GM21619 (cell line): ENCODE results near the gene NXPH4.
A peak's percentile ranks its signal among the peaks of the same experiment; 100 is the strongest.

Experiments used
- ATAC-seq: cut with Tn5 transposase; IDR thresholded peaks from one replicate; pipeline ENCODE4 v1.9.1; 2021; ENCODE audit not compliant: unreplicated experiment

NXPH4 gene

DNA sequence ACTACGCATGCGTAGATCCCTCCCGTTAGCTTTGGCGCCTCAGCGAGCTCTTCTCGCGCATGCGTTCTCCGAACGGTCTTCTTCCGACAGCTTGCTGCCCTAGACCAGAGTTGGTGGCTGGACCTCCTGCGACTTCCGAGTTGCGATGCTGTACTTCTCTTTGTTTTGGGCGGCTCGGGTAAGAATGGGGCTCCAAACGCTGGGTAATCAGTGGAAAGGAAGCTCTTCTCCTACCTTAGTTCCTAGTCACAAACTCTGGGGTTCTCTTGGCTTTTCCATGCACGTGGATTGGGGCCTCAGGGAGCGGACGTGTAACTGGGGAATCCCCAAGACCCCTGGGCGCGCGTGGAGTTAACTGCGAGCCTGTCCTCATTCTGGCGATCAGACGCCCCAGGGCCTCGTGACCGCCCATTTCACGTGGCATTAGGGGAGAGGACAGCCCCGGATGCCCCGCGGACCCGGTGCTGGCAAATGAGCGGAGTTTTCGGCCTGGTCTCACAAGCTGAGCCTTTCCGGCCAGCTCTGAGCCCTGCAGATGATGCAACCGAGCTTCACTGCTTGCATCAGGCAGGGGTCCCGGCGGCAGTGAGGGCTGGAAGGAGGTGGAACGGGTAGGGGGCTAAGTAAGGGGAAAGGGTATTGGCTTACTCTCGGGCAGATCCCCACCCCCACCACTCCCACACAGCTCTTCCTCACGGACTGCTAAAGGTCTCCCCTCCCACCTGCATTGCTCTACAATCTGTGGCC is 13.2 kb downstream of the NXPH4 start, which contains the start of gene SHMT2:
TSS of gene SHMT2 (plus strand) at position 78 of the 747 bp plus-strand sequence. CDS start at position 146, 68 bp downstream.
- peak; percentile 48 for ATAC-seq

DNA sequence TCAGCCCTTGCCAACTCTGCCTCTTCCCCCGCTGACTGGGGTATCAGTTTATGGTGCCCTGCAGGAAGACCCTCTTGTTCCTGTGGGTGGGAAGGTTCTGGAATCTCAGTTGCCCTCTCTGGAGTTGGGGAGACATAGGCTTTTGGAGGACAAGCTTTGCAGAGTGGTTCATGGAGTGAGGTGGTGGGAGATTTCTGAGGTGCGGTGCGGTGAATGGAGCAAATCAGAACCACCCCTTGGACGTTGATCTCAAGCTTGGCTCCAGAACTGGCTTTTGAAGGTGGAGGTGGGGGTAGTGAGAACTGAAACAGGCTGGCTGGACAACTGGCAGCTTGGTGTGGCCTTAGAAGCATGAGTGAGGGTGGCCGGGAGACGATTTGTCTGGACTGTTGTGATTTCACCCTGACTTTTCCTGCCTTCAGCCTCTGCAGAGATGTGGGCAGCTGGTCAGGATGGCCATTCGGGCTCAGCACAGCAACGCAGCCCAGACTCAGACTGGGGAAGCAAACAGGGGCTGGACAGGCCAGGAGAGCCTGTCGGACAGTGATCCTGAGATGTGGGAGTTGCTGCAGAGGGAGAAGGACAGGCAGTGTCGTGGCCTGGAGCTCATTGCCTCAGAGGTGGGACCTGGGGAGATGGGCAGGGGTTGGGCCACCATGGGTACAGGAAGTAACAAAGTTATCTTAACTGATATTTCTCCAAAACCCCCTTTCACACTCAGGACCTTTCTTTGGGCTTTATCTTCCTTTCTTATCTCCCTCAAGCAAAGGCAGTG is 14.0 kb downstream of the NXPH4 start:
- ATAC-seq: no peak

DNA sequence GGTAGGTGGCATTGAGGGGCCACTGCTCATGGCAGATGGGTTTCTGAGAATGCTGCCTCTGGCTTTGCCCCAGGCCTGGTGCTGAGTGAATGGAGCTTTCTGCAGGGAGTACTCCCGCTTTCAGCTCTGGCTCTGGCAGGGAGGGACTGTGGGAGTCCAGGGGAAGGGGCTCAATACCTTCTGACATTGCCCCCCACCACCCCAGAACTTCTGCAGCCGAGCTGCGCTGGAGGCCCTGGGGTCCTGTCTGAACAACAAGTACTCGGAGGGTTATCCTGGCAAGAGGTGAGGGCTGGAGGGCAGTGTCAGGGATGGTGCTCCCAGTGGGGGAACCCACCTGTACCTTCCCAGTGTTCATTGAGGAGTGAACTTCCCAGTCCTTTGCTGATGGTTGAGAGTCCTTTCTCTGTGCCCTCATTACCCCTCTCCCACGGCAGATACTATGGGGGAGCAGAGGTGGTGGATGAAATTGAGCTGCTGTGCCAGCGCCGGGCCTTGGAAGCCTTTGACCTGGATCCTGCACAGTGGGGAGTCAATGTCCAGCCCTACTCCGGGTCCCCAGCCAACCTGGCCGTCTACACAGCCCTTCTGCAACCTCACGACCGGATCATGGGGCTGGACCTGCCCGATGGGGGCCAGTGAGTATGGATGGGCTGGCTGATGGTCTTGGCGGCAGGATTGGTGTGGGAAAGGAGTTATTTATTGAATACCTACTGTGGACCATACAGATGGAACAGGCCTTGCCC is 14.9 kb downstream of the NXPH4 start:
- ATAC-seq: no peak

DNA sequence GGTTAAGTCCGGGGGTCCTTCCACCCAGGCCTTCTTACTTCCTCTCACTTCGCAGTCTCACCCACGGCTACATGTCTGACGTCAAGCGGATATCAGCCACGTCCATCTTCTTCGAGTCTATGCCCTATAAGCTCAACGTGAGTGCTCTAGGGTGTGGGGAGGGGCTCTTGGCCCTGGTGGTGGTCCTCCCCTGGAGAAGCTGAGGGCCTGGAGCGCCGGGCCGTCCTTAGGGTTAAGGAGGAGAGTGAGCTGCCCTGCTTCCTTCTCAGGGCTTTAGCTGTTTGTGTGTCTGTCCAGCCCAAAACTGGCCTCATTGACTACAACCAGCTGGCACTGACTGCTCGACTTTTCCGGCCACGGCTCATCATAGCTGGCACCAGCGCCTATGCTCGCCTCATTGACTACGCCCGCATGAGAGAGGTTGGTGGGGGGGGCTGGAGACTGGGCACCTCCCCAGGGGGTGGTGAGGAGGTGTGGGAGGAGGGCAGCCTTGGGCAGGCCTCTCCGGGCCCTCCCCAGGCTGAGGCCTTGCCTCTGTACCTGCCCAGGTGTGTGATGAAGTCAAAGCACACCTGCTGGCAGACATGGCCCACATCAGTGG is 15.7 kb downstream of the NXPH4 start:
- no peak for ATAC-seq

DNA sequence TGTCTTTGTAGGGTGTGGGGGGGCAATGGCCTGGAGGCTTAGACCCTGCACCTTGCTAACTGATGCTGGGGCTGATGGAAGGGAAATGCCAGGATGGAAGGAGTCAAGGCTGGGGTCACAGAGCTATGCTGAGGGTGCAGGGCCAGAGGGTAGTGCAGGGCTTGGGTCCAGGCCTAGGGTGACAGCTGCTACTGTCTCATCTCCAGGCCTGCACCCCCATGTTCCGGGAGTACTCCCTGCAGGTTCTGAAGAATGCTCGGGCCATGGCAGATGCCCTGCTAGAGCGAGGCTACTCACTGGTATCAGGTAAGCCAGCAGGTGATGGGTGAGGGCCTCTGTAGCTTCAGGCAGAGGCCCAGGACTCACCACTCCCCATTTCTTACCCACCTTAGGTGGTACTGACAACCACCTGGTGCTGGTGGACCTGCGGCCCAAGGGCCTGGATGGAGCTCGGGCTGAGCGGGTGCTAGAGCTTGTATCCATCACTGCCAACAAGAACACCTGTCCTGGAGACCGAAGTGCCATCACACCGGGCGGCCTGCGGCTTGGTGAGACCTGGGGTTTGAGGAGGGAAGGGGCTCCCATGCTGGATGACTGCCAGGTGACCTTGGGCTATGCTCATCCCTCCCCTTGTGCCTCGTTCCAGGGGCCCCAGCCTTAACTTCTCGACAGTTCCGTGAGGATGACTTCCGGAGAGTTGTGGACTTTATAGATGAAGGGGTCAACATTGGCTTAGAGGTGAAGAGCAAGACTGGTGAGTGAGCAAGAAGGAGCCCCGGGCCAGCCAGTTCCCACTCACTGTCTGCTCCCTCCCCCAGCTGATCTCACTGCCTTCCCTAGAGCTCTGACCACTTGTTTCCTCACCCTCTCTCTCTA is 17.0 kb downstream of the NXPH4 start:
- no peak for ATAC-seq

DNA sequence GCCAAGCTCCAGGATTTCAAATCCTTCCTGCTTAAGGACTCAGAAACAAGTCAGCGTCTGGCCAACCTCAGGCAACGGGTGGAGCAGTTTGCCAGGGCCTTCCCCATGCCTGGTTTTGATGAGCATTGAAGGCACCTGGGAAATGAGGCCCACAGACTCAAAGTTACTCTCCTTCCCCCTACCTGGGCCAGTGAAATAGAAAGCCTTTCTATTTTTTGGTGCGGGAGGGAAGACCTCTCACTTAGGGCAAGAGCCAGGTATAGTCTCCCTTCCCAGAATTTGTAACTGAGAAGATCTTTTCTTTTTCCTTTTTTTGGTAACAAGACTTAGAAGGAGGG is 17.6 kb downstream of the NXPH4 start:
- ATAC-seq: no peak

DNA sequence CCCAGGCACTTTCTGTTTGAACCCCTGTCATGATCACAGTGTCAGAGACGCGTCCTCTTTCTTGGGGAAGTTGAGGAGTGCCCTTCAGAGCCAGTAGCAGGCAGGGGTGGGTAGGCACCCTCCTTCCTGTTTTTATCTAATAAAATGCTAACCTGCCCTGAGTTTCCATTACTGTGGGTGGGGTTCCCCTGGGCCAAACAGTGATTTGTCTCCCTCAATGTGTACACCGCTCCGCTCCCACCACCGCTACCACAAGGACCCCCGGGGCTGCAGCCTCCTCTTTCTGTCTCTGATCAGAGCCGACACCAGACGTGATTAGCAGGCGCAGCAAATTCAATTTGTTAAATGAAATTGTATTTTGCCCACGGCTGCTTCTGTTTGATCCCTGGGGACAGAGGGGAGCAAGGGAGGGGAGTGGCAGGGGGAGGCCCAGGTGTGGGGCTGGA is 18.0 kb downstream of the NXPH4 start:
- no peak for ATAC-seq

DNA sequence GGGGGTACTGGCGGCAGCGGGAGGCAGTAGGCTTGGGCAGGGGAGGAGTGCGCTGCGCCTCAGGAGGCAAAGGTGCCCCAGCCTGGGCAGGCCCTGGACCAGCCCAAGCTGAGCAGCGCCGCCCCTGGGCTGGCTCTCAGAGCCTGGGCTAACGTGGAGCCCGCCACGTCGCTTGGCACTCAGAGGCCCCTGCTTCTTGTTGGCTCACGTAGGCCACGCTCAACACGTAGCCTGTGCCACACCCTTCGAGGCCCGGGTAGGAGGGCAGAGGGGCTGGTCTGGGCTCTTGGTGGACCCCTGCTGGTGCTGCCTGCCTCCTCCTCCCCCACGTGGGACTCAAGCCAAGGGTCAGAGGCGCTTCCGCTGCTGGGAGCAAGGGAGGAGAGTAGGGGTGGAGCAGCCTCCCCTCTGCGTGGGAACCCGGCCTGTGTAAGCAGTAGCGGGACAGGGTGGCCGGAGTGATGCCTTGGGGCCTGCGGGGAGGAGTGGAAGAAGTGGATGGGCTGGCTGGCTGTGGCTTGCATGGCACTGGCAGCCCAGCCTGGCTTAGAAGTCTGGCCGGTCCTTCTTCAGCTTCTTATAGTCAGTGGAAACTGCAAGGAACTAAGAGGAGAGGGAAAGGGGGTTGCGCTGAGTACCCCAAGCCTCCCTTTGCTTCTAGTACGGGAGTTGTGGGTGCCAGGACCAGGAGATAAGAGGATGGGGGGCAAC is 18.6 kb downstream of the NXPH4 start:
- no peak for ATAC-seq

DNA sequence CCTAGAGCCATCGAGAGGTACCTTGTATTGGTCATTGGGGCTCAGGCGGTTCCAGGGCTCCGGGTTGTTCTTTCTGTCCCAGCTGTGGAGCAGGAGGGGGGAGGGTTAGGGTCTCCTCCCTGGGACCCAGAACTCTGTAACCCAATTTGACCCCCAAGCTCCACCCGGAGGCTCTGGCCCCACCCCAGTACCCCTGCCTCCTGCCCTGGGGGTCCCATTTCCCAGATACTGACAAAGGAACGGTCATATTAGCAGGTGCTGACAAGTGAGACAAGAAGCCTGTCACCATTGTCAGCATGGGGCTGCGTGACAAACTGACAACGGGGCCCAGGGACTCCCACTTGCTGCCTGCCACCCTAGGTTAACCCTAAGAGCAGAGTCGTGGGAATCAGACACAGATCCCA is 19.1 kb downstream of the NXPH4 start:
- ATAC-seq: no peak

DNA sequence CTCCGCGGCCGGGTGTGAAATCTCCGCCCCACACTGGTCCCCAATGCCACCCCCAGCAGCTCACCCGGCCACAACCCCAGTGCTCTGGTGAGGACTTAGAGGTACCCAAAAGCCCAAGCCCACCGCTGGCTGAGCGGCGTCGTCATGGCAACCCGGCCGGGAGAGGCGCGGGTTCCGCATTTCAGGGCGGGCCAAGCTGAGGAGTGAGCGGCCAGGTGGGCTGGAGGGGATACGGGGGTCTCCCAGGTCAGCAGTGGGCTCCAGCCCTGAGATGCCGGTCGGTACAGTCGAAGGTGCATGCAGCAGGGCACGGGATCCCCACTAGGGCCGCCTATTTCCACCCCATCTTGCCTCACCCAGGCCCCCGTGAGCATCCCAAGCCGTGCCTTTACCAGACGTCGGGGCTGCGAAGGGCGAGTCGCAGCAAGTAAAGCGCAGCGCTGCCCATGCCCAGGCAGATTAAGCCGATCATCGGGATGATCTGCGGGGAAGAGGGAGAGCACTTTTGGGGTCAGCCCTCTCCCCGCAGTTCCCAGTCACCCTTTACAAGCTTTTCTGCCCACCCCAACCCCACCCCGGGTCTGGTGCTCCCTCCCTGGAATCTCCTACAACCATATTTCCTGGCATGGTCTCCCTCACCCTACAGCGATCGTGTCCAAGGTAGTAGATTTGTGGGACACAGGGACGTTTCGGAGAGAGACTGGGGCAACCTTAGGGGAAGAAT is 19.8 kb downstream of the NXPH4 start:
- ATAC-seq: no peak

DNA sequence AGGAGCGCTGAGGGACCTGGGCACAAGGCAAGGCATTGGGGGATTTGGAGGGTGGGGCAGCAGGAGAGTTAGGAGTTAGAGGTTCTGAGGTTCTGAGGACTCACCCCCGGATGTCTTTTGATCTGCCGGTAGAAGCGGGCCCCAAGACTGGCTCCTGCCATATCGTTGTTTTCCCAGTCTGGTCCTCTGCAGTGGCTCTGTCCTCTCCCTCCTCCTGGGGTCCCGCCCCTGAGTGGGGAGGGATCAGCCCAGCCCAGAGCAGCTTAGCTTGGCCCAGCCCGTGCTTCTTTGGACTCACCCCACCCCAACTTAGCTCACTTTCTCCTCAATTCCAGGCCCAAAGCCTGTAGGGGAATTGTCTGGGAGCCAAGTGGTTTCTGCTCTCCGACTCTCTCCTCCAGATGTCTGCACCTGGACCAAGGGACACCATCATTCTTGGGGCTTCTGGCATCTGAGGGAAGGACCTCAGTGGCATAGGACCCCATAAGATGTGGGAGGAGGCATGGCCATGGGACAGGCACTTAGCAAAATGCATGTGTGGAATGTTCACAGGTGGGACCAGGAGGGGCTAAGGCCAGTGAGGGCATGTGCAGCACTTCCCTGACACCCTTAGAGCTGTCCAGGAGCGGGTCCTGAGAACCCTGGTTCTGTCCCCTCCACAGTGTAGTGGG is 20.5 kb downstream of the NXPH4 start:
- no peak for ATAC-seq

DNA sequence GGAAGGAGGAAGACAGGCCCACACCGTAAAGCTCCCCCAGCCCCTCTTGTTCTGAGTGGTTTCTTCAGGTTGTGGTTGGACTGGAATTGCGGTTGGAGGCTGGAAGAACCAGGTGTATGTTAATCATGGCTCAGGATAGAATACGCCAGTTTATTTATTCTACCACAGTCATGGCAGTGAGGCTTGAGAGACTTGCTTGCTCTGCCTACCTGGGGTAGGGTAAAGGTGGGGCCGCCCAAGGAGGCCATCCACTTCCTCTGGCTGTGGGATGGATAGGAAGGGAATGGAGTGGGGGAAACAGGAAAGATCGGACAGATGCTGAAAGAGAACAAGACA is 21.0 kb downstream of the NXPH4 start:
- no peak for ATAC-seq

DNA sequence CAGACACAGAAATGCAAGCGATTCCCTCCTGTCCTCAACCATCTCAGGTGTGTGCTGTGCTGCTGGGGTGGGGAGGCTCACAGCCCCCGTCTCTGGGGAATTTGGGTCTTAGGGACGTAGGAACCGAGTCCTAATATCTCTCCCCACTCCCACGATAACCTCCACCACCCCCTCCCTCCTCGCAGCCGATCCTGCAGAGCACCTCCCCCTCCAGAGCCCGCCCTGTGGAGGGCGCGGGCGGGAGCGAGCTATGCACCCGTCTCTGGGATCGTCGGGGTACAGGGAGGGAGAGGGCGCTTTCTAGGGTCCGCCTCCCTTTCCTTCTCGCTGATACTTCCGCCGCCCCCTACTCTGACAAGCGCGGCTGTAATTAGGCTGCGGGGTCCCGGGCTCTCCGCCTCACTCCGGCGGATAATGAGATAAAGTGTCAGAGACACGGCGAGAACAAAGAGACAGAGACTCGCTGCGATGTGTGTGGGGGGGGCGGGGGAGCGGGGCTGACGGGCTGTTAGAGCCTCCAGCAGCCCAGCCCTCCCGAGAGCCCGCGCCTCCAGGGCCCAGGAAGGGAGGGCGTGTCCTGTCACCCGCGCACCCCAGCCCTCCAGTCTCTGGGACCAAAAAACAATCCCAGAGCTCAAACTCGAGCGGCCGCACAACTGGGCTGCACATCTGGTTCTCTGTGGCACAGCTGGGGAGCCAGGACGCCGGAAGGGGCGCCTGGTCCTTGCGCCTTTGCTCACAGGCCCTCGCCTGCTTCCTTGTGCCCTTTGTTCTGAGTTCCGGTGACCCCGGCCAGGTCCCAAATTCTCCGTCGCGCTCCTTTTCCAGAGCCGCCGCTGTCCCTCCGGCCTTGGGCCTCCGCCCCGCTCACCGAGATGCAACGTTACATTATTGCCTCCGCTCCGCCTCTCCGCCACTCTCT is 21.6 kb downstream of the NXPH4 start:
- no peak for ATAC-seq

DNA sequence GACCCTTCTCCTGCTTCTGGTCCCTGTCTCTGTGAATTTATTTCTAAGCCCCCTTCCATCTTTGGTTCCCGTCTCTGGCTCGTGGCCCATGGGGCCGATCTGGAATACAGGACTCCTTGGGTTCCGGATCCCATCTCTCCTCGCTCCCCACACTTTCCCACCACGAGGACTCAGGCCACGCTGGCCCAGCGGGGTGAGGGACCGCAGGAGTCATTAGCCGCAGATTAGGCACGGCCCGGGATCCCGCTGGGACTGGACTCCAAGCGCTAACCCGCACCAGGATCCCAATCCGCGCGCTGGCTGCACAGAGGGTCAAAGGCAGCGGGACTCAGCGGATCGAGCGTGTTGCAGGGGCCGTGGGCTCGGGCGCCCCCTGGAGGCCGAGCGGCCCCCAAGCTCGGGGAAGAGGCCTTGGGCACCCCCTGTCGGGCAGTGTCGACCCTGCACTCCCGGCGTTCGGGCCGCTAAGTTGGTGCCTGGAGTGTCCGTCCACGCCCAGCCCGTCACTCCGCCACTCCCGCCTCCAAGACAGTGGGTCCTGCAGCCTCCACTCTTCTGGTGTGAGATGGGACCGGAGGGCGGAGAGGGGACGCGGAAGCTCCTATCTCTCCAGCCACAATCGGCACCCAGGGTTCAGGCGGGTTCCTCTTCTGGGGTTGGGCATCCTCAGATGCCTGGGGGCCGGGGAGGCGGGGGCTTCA is 22.4 kb downstream of the NXPH4 start:
- ATAC-seq: peak; percentile 40

DNA sequence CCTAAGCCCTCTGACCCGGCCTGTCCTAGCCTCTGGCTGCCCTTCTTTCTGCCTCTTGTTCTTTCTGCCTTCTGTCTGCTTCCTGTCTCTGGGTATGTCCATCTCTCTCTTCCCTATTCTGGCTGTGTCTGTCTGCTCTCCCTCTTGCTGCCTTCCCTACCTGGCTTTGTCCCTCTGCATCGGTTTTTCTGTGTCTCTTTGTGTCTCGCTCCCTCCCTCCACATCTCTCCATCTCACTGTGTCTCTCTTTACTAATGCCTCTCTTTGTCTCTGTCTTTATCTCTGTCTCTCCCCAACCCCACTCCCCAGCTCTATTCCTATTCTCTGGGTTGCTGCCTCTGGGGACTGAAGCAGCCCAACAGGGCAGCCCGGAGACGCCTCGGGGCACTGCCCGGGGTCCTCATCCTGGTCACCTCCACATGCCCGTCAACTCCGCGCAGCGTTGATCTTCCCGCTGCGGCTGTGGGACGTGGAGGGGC is 23.0 kb downstream of the NXPH4 start:
- ATAC-seq: no peak

DNA sequence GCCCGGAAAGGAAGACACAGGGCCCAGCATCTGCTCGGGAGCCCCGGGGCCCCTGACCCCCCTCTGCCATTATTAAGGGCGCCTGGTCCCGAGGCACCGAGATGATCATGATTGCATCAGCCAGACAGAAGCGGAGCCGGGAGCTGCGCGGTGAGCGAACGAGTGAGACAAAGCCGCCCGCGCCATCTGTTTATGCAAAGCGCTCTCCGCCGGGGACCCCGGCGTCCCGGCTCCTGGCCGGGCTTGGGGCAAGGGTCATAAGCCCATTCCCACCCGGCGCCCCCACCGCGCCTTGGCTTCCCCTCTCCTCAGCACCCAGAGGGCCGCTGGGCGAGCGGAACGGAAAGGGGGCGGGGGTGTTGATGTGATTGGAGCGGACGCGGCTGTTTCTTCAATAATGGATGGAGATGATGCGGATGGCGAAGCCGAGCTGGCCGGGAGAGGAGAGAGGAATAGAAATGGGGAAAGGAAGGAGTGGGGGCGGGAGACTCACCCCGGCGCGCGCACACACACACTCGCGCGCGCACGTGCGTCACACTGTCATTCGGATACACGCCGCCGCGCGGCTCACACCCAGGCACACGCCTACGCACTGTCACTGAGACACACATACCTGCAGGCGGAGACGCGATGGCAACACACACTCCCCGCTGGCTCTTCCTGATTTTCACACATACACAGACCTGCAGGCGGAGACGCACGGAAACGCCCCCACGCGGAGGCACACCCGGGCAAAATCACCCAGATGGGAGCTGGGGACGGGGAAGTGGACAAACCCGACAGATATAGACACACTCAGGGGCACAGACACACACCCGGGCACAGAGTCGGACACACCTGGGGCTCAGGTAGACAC is 23.7 kb downstream of the NXPH4 start:
- ATAC-seq: peak; percentile 19
